B cell (primary cell): ENCODE results near the gene TESK2. TPM values are rescaled to one million over a fixed set of nuclear protein-coding genes. Genes with fewer than 3 reads are reported as not detected.

Experiments
- ATAC-seq: fragments of 200-7000 bp; cut with Tn5 transposase; one replicate; pipeline ENCODE4 v1.10.0; 2021; ENCODE audit warnings: low read depth, mild to moderate bottlenecking, moderate number of reproducible peaks, moderate library complexity
- CTCF ChIA-PET: fragments of 350-600 bp; sonication (Branson Sonifier 250); formaldehyde crosslinking; loops from one replicate; lab custom pipeline; 2021; ENCODE audit warnings: antibody characterized with exemption, inconsistent platforms; lab: Charles Lee
- POLR2A ChIA-PET: fragments of 350-600 bp; sonication (Branson Sonifier 250); formaldehyde crosslinking; loops from one replicate; lab custom pipeline; 2021; ENCODE audit warnings: antibody characterized with exemption; lab: Charles Lee
- DNase-seq: peaks from one replicate; pipeline ENCODE4 v3.0.0; 2013
- H2AFZ ChIP-seq: 2 replicates; pipeline ENCODE4 v1.6.1; 2012; ENCODE audit warnings: mild to moderate bottlenecking, low read depth, low read length; ENCODE audit not compliant: insufficient read depth, poor library complexity, severe bottlenecking
- H3K27ac ChIP-seq, 2 donors: 1 replicate in 1 of 2; 2 replicates in 1 of 2; pipeline ENCODE4 v1.5.1; 2012 to 2013; ENCODE audit warnings: low read length in 2 of 2, mild to moderate bottlenecking in 2 of 2, moderate library complexity in 1 of 2
- H3K27me3 ChIP-seq, 4 experiments: fragments of 200-600 bp in 1 of 4; sonication (generic) in 1 of 4; replicated peaks in 1 of 4; 1 replicate in 2 of 4; 2 replicates in 2 of 4; pipeline versions ENCODE4 v1.6.1 to v1.7.0; 2013 to 2016; ENCODE audit warnings: low read length in 3 of 4, mild to moderate bottlenecking in 2 of 4, mixed read lengths in 1 of 4, moderate library complexity in 1 of 4; ENCODE audit not compliant: insufficient read depth in 4 of 4, control insufficient read depth in 3 of 4; ENCODE audit errors: control extremely low read depth in 1 of 4
- H3K36me3 ChIP-seq, 2 experiments: replicated peaks in 1 of 2; 1 replicate in 1 of 2; 2 replicates in 1 of 2; pipeline versions ENCODE4 v1.6.1 to v1.7.1; 2013; ENCODE audit warnings: low read length in 1 of 2; ENCODE audit not compliant: insufficient read depth in 2 of 2, control insufficient read depth in 1 of 2; ENCODE audit errors: control extremely low read depth in 1 of 2, extremely low read depth in 1 of 2
- H3K4me1 ChIP-seq, 2 donors: fragments of 200-600 bp in 1 of 2; sonication (generic) in 1 of 2; 1 replicate in 1 of 2; 2 replicates in 1 of 2; pipeline versions ENCODE4 v1.5.1 to v1.6.1; 2013 to 2017; ENCODE audit warnings: low read length in 2 of 2; ENCODE audit not compliant: control insufficient read depth in 2 of 2, insufficient read depth in 2 of 2
- H3K4me2 ChIP-seq: replicated peaks from 2 replicates; pipeline ENCODE3; 2012; ENCODE audit warnings: mild to moderate bottlenecking, low read depth, low read length; ENCODE audit not compliant: poor library complexity, severe bottlenecking
- H3K4me3 ChIP-seq, 5 experiments: fragments of 200-600 bp in 1 of 5; sonication (generic) in 1 of 5; 1 replicate in 3 of 5; 2 replicates in 2 of 5; pipeline versions ENCODE4 v1.5.1 to v1.7.0; 2011 to 2016; ENCODE audit warnings: low read length in 4 of 5, mild to moderate bottlenecking in 4 of 5, low read depth in 2 of 5, control low read depth in 1 of 5, moderate library complexity in 1 of 5; ENCODE audit not compliant: insufficient read depth in 1 of 5; ENCODE audit errors: control extremely low read depth in 1 of 5, extremely low read depth in 1 of 5
- H3K79me2 ChIP-seq: fragments of 200-600 bp; sonication (generic); one replicate; pipeline ENCODE4 v1.6.0; 2016; ENCODE audit warnings: low read length; ENCODE audit not compliant: control insufficient read depth, insufficient read depth
- H3K9ac ChIP-seq: fragments of 200-600 bp; sonication (generic); 2 replicates; pipeline ENCODE4 v1.6.1; 2017; ENCODE audit warnings: mild to moderate bottlenecking, low read length, moderate library complexity
- H3K9me3 ChIP-seq, 3 donors: one replicate each; pipeline versions ENCODE4 v1.6.1 to v1.7.1; 2013; ENCODE audit warnings: low read length in 2 of 3; ENCODE audit not compliant: control insufficient read depth in 2 of 3, insufficient read depth in 1 of 3; ENCODE audit errors: control extremely low read depth in 1 of 3
- H4K20me1 ChIP-seq: 2 replicates; pipeline ENCODE4 v1.6.0; 2012; ENCODE audit warnings: mild to moderate bottlenecking, low read length; ENCODE audit not compliant: insufficient read depth, control insufficient read depth, poor library complexity, severe bottlenecking
- H3K27ac Mint-ChIP-seq: one replicate; pipeline ENCODE4 v1.8.0; 2021; ENCODE audit warnings: mixed read lengths
- H3K27me3 Mint-ChIP-seq: one replicate; pipeline ENCODE4 v1.8.0; 2021; ENCODE audit warnings: mixed read lengths
- H3K4me1 Mint-ChIP-seq: one replicate; pipeline ENCODE4 v1.8.0; 2021; ENCODE audit warnings: mixed read lengths
- H3K4me3 Mint-ChIP-seq: one replicate; pipeline ENCODE4 v1.8.0; 2021; ENCODE audit warnings: mixed read lengths
- H3K9me3 Mint-ChIP-seq: one replicate; pipeline ENCODE4 v1.8.0; 2022; ENCODE audit warnings: mixed read lengths; ENCODE audit not compliant: insufficient read depth
- CTCF ChIP-seq: fragments of 200-600 bp; IDR thresholded peaks from one replicate; pipeline ENCODE4 v1.8.0; 2022; ENCODE audit warnings: antibody characterized with exemption, mild to moderate bottlenecking
- EZH2 ChIP-seq: IDR thresholded peaks from 2 replicates; pipeline ENCODE4 v1.6.1; 2012; ENCODE audit warnings: borderline replicate concordance, low read depth, mild to moderate bottlenecking, moderate library complexity, low read length; ENCODE audit not compliant: insufficient read depth, poor library complexity, severe bottlenecking
- WGBS: methylation state at CpG from one replicate; pipeline ENCODE4 v1.1.5; 2013; ENCODE audit warnings: missing lambda C conversion rate; ENCODE audit not compliant: insufficient coverage; 5-methylcytosine and 5-hydroxymethylcytosine counted together
- intact Hi-C: fragments of 100-400 bp; cut with micrococcal nuclease; formaldehyde crosslinking; loops from one replicate; pipeline ENCODE4 v1.10.0; 2022
- polyA plus RNA-seq: library from polyadenylated mRNA; depleted of rRNA; stranded (reverse); fragments of >200 nt; gene quantifications from 2 replicates; pipeline ENCODE4 v1.2.3, GENCODE V29; 2012
- total RNA-seq, 2 donors: library from RNA; stranded (reverse); fragments of 120-200 nt in 1 of 2; gene quantifications; 1 replicate in 1 of 2; 2 replicates in 1 of 2; pipeline versions ENCODE4 v1.2.3 to v1.2.4, GENCODE V29; 2013 to 2022

The TESK2 gene
- total and polyA plus RNA-seq, 2 donors (not counting 1 experiment from before 2014, with no cell fraction given): 21.7 to 27.0 TPM

GRCh38 chr1:45443580-45444446, 47.1 kb downstream of the TESK2 start:
- intact Hi-C loops: no loop called here
- Mint-ChIP-seq H3K4me1 (peaks cover 9% of the 10 kb centered on the region), H3K27ac (no peak overlapping the region), H3K27me3 (no peaks in the 10 kb centered on the region), H3K4me3 (no peak overlapping the region), H3K9me3 (no peaks in the 10 kb centered on the region)
- CTCF ChIA-PET: interaction anchor here (1.0 to 1.3 kb wide), 2 partner anchors 31 to 85 kb away, joined by 3 to 4 read pairs; no protein-coding TSS in a partner anchor
- Histone ChIP-seq H3K27me3 (no peaks in the 10 kb centered on the region), H3K4me2 (no peak overlapping the region), H4K20me1 (no peaks in the 10 kb centered on the region), H3K79me2 (peaks cover 47% of the 10 kb centered on the region), H3K36me3 (peaks cover 0 to 2% of the 10 kb centered on the region in 2 experiments), H3K4me1 (no peaks in the 10 kb centered on the region), H3K27ac (no peak overlapping the region), H2AFZ (no peak overlapping the region), H3K9ac (no peak overlapping the region), H3K9me3 (no peaks in the 10 kb centered on the region), H3K4me3 (no peak overlapping the region)
- TF ChIP-seq CTCF (no peak), EZH2 (no peak)
- no CpG with 5 or more reads among the region's 7 CpGs for WGBS
- POLR2A ChIA-PET: interaction anchor here (2.0 kb wide), 1 partner anchor 50 kb away, joined by 6 read pairs; no protein-coding TSS in a partner anchor
- no peak for ATAC-seq
- DNase-seq: no peak

GRCh38 chr1:45442272-45442671, 48.7 kb downstream of the TESK2 start:
- H3K9me3 ChIP-seq: no peaks in the 10 kb centered on the region
- Mint-ChIP-seq H3K4me3 (no peak overlapping the region), H3K9me3 (no peaks in the 10 kb centered on the region), H3K27me3 (no peaks in the 10 kb centered on the region), H3K4me1 (peaks cover 7% of the 10 kb centered on the region), H3K27ac (no peak overlapping the region)
- H3K27ac ChIP-seq: no peak overlapping the region
- CTCF ChIA-PET: no interaction called here
- no peak overlapping the region for H3K9ac ChIP-seq
- intact Hi-C loops: no loop called here
- no peaks in the 10 kb centered on the region for H3K27me3 ChIP-seq
- H3K4me1 ChIP-seq: no peaks in the 10 kb centered on the region
- H2AFZ ChIP-seq: no peak overlapping the region
- DNase-seq (no peak), ATAC-seq (no peak)
- H3K4me3 ChIP-seq: no peak overlapping the region
- POLR2A ChIA-PET: no interaction called here
- H3K79me2 ChIP-seq: peaks cover 43% of the 10 kb centered on the region
- H3K4me2 ChIP-seq: no peak overlapping the region
- H3K36me3 ChIP-seq: peaks cover 0 to 2% of the 10 kb centered on the region in 2 experiments
- no peaks in the 10 kb centered on the region for H4K20me1 ChIP-seq
- TF ChIP-seq EZH2 (no peak), CTCF (no peak)
- 95% methylated on average over 2 of the region's 3 CpGs for WGBS
